ENCODE results near the gene UGT1A8.
"Not testable (repeated sequence)": the region's sequence is repeated elsewhere in the genome, so short reads cannot be mapped to it uniquely, and the experiment has no call there.

The UGT1A8 gene

DNA sequence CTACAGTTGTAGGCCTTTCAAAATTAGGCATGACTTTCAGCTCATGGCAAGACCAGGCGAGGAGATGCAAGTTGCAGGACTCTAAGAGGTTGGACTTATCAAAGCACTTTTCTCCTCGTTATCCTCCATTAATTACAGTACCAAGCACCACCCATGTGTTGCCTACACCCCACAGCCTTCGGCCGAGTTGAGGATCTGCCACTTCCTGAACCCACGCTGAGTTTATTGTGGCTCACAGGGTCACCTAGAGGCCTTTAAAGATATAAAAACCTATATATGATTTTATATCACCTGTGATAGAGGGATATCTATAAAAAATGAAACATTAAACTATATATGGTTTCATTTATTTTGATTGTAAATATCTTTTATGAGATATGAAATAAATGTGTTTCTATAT is 21.4 kb downstream of the UGT1A8 start:
- Histone ChIP-seq H3K4me1 (ENCODE audit: control insufficient read depth, insufficient read depth, low read length) (no peaks in the 10 kb centered on the region), H3K4me3 (ENCODE audit: low read length) (no peak overlapping the region), H3K36me3 (ENCODE audit: control insufficient read depth, insufficient read depth, low read length) (no peaks in the 10 kb centered on the region), H3K27me3 (ENCODE audit: control insufficient read depth, insufficient read depth, low read length) (no peaks in the 10 kb centered on the region), H3K27ac (ENCODE audit: low read length) (no peak overlapping the region), H3K9me3 (ENCODE audit: control insufficient read depth, insufficient read depth, low read length) (no peaks in the 10 kb centered on the region)
- WGBS (ENCODE audit: insufficient coverage, insufficient read length) = no CpG with 5 or more reads among the region's 5 CpGs
- DNase-seq (ENCODE audit: low read depth, low spot score) = no peak

DNA sequence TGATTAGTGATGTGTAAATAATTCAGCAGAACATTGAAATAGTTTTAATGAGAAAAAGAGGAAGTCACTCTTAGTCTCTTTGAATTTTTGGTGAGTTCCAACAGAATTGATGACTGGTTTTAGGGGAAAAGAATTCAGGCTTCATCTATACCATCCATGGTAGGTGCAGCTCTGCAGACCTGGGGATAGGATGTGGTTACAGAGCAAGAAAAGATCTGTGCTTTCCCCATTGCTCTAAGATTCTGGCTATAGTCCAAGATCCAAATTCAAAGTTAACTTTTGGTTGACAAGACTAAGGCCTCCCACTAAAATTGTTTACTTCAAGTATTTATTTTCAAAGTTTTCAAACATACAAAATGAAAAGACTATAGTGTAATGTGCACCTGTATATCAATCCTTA is 22.4 kb downstream of the UGT1A8 start:
- H3K36me3 ChIP-seq (ENCODE audit: control insufficient read depth, insufficient read depth, low read length) = no peaks in the 10 kb centered on the region
- H3K4me3 ChIP-seq (ENCODE audit: low read length) = no peak overlapping the region
- H3K4me1 ChIP-seq (ENCODE audit: control insufficient read depth, insufficient read depth, low read length) = no peaks in the 10 kb centered on the region
- H3K27ac ChIP-seq (ENCODE audit: low read length) = no peak overlapping the region
- H3K9me3 ChIP-seq (ENCODE audit: control insufficient read depth, insufficient read depth, low read length) = no peaks in the 10 kb centered on the region
- no peaks in the 10 kb centered on the region for H3K27me3 ChIP-seq (ENCODE audit: control insufficient read depth, insufficient read depth, low read length)
- DNase-seq (ENCODE audit: low read depth, low spot score) = no peak

DNA sequence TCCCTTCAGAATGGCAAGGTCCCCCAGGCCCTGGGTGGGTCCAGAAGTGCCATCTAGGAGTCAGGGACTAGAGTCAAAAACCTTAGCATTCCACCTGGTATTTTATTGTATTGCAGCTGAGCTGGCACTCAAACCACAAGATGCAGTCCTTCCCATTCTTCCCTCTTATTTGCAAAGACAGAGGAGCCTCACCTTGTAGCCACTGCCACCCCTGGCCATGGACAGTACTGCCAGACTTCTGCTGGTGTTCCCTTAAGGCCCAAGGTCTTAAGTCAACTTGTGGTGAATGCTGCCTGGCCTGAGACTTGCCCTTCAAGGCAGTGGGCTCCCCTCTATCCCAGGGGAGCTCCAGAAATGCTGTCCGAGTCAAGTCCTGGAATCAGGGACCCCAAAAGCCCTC is 25.7 kb downstream of the UGT1A8 start:
- DNase-seq (ENCODE audit: low read depth, low spot score) = peak; percentile 16
- Histone ChIP-seq H3K27me3 (ENCODE audit: control insufficient read depth, insufficient read depth, low read length) (no peaks in the 10 kb centered on the region), H3K4me1 (ENCODE audit: control insufficient read depth, insufficient read depth, low read length) (no peaks in the 10 kb centered on the region), H3K4me3 (ENCODE audit: low read length) (no peak overlapping the region), H3K27ac (ENCODE audit: low read length) (no peak overlapping the region), H3K9me3 (ENCODE audit: control insufficient read depth, insufficient read depth, low read length) (no peaks in the 10 kb centered on the region; the same call in 1 of the 2 replicates), H3K36me3 (ENCODE audit: control insufficient read depth, insufficient read depth, low read length) (no peaks in the 10 kb centered on the region)
- no CpG with 5 or more reads among the region's 1 CpG for WGBS (ENCODE audit: insufficient coverage, insufficient read length)

DNA sequence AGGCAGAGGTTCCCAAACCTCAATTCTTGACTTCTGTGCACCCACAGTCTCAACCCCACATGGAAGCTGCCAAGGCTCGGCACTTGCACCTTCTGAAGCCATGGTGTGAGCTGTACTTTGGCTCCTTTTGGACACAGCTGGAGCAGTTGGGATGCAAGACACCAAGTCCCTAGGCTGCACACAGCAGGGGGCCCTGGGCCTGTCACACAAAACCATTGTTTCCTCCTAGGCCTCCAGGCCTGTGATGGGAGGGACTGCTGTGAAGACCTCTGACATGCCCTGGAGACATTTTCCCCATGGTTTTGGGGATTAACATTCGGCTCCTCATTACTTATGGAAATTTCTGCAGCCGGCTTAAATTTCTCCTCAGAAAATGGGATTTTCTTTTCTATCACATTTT is 28.6 kb downstream of the UGT1A8 start:
- H3K9me3 ChIP-seq (ENCODE audit: control insufficient read depth, insufficient read depth, low read length); H3K4me1 ChIP-seq (ENCODE audit: control insufficient read depth, insufficient read depth, low read length); H3K36me3 ChIP-seq (ENCODE audit: control insufficient read depth, insufficient read depth, low read length); DNase-seq (ENCODE audit: low read depth, low spot score); H3K27ac ChIP-seq (ENCODE audit: low read length); H3K4me3 ChIP-seq (ENCODE audit: low read length); H3K27me3 ChIP-seq (ENCODE audit: control insufficient read depth, insufficient read depth, low read length): not testable (repeated sequence)
- no CpG with 5 or more reads among the region's 3 CpGs for WGBS (ENCODE audit: insufficient coverage, insufficient read length)

GRCh38 chr2:233650981-233651380 is 33.5 kb downstream of the UGT1A8 start:
- no peaks in the 10 kb centered on the region for H3K4me1 ChIP-seq (ENCODE audit: control insufficient read depth, insufficient read depth, low read length)
- no CpG with 5 or more reads among the region's 4 CpGs for WGBS (ENCODE audit: insufficient coverage, insufficient read length)
- H3K4me3 ChIP-seq (ENCODE audit: low read length) = no peak overlapping the region
- H3K9me3 ChIP-seq (ENCODE audit: control insufficient read depth, insufficient read depth, low read length) = no peaks in the 10 kb centered on the region; the same call in 1 of the 2 replicates
- DNase-seq (ENCODE audit: low read depth, low spot score) = no peak
- H3K27me3 ChIP-seq (ENCODE audit: control insufficient read depth, insufficient read depth, low read length) = no peaks in the 10 kb centered on the region
- no peak overlapping the region for H3K27ac ChIP-seq (ENCODE audit: low read length)
- H3K36me3 ChIP-seq (ENCODE audit: control insufficient read depth, insufficient read depth, low read length) = no peaks in the 10 kb centered on the region

GRCh38 chr2:233651430-233651829 is 34.0 kb downstream of the UGT1A8 start:
- H3K9me3 ChIP-seq (ENCODE audit: control insufficient read depth, insufficient read depth, low read length) = no peaks in the 10 kb centered on the region
- H3K27ac ChIP-seq (ENCODE audit: low read length) = no peak overlapping the region
- no CpG with 5 or more reads among the region's 2 CpGs for WGBS (ENCODE audit: insufficient coverage, insufficient read length)

DNA sequence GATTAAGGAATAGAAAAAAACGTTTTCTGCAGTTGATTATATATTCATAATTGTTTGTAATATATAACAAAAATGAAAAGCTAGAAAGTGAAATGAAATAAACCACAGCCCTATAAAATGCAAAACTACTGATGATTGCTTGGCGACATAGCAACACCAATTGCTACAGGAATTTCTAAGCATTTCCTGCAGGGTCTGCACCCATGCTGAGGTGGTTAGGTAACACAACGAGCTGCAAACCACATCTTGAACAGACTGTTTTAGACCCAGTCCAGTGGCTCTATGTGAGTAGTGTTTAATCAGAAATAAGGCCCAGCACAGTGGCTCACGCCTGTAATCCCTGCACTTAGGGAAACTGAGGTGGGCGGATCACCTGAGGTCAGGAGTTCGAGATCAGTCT is 37.1 kb downstream of the UGT1A8 start:
- WGBS (ENCODE audit: insufficient coverage, insufficient read length) = no CpG with 5 or more reads among the region's 6 CpGs
- H3K36me3 ChIP-seq (ENCODE audit: control insufficient read depth, insufficient read depth, low read length) = no peaks in the 10 kb centered on the region

More at GRCh38 chr2:233651430-233651829, 34.0 kb downstream of the UGT1A8 start:
- no peaks in the 10 kb centered on the region for H3K36me3 ChIP-seq (ENCODE audit: control insufficient read depth, insufficient read depth, low read length)
- no peaks in the 10 kb centered on the region for H3K4me1 ChIP-seq (ENCODE audit: control insufficient read depth, insufficient read depth, low read length)
- no peaks in the 10 kb centered on the region for H3K27me3 ChIP-seq (ENCODE audit: control insufficient read depth, insufficient read depth, low read length)
- no peak for DNase-seq (ENCODE audit: low read depth, low spot score)
- no peak overlapping the region for H3K4me3 ChIP-seq (ENCODE audit: low read length)

DNA sequence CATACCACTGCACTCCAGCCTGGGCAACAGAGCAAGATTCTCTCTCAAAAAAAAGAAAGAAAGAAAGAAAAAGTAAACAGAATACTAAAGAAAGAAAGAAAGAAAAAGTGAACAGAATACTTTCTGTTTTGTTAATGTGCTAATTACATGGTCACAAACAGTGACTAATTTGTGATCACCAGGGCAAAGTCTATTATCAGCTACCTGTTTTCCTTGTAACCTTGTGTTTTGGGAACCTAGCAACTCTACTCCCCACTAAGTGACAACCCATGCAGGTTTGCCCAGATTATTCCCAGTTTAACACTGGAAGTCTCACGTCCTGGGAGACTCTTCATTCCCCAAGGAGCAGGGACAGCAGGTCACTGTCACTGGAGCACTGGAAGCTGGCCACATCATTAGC is 37.6 kb downstream of the UGT1A8 start:
- Histone ChIP-seq H3K27ac (ENCODE audit: low read length) (no peak overlapping the region), H3K4me3 (ENCODE audit: low read length) (no peak overlapping the region), H3K9me3 (ENCODE audit: control insufficient read depth, insufficient read depth, low read length) (no peaks in the 10 kb centered on the region), H3K27me3 (ENCODE audit: control insufficient read depth, insufficient read depth, low read length) (no peaks in the 10 kb centered on the region), H3K4me1 (ENCODE audit: control insufficient read depth, insufficient read depth, low read length) (no peaks in the 10 kb centered on the region), H3K36me3 (ENCODE audit: control insufficient read depth, insufficient read depth, low read length) (no peaks in the 10 kb centered on the region)
- no CpG with 5 or more reads among the region's 1 CpG for WGBS (ENCODE audit: insufficient coverage, insufficient read length)
- DNase-seq (ENCODE audit: low read depth, low spot score) = no peak

More for the DNA sequence above, 37.1 kb downstream of the UGT1A8 start:
- Histone ChIP-seq H3K4me3 (ENCODE audit: low read length) (no peak overlapping the region), H3K4me1 (ENCODE audit: control insufficient read depth, insufficient read depth, low read length) (no peaks in the 10 kb centered on the region), H3K27me3 (ENCODE audit: control insufficient read depth, insufficient read depth, low read length) (no peaks in the 10 kb centered on the region), H3K27ac (ENCODE audit: low read length) (no peak overlapping the region), H3K9me3 (ENCODE audit: control insufficient read depth, insufficient read depth, low read length) (no peaks in the 10 kb centered on the region)
- no peak for DNase-seq (ENCODE audit: low read depth, low spot score)

- H3K9me3 ChIP-seq (ENCODE audit: control insufficient read depth, insufficient read depth, low read length); DNase-seq (ENCODE audit: low read depth, low spot score); H3K27me3 ChIP-seq (ENCODE audit: control insufficient read depth, insufficient read depth, low read length); H3K4me1 ChIP-seq (ENCODE audit: control insufficient read depth, insufficient read depth, low read length); H3K36me3 ChIP-seq (ENCODE audit: control insufficient read depth, insufficient read depth, low read length); H3K4me3 ChIP-seq (ENCODE audit: low read length); H3K27ac ChIP-seq (ENCODE audit: low read length): not testable (repeated sequence)
- WGBS (ENCODE audit: insufficient coverage, insufficient read length) = no CpG with 5 or more reads among the region's 3 CpGs
Observed at GRCh38 chr2:233655943-233656342, 38.5 kb downstream of the UGT1A8 start.

DNA sequence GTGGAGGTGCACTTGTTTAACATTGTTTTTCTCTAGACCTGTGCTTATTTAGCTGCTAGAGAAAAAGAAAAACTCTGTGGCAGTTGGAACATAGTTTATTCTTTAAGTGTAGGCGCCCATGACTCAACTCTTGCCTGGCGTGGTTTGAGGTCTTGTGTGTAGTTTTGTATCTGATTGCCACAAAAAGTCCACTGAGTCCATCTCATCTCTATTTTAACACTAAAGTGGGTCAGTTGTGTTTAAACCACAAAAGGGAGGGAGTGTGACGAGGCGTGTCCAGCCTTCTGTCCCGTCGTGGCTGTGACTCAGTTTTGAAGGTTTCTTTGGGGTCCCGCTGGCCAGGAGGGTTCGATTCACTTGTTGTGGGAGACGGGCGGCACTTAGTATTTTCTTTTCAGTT is 39.0 kb downstream of the UGT1A8 start:
- Histone ChIP-seq H3K4me1 (ENCODE audit: control insufficient read depth, insufficient read depth, low read length) (no peaks in the 10 kb centered on the region), H3K27me3 (ENCODE audit: control insufficient read depth, insufficient read depth, low read length) (no peaks in the 10 kb centered on the region), H3K9me3 (ENCODE audit: control insufficient read depth, insufficient read depth, low read length) (no peaks in the 10 kb centered on the region), H3K27ac (ENCODE audit: low read length) (no peak overlapping the region), H3K4me3 (ENCODE audit: low read length) (no peak overlapping the region), H3K36me3 (ENCODE audit: control insufficient read depth, insufficient read depth, low read length) (no peaks in the 10 kb centered on the region)
- WGBS (ENCODE audit: insufficient coverage, insufficient read length) = no CpG with 5 or more reads among the region's 10 CpGs
- no peak for DNase-seq (ENCODE audit: low read depth, low spot score)

GRCh38 chr2:233658610-233659009 is 41.2 kb downstream of the UGT1A8 start:
- no peaks in the 10 kb centered on the region for H3K36me3 ChIP-seq (ENCODE audit: control insufficient read depth, insufficient read depth, low read length)
- no peak overlapping the region for H3K4me3 ChIP-seq (ENCODE audit: low read length)
- H3K27ac ChIP-seq (ENCODE audit: low read length) = no peak overlapping the region
- no peaks in the 10 kb centered on the region for H3K27me3 ChIP-seq (ENCODE audit: control insufficient read depth, insufficient read depth, low read length)
- no peaks in the 10 kb centered on the region for H3K4me1 ChIP-seq (ENCODE audit: control insufficient read depth, insufficient read depth, low read length)
- no peak for DNase-seq (ENCODE audit: low read depth, low spot score)
- no peaks in the 10 kb centered on the region for H3K9me3 ChIP-seq (ENCODE audit: control insufficient read depth, insufficient read depth, low read length)

All from iPS DF 6.9 (cell line).